Occipital lobe (tissue), 2 donors: ENCODE data around the gene DPYSL4. TPM values are rescaled to one million over a fixed set of nuclear protein-coding genes. Genes with fewer than 3 reads are reported as not detected.

ENCODE experiments used
- DNase-seq: peaks from one replicate; lab custom pipeline; 2025; lab: John Stamatoyannopoulos, UW
- total RNA-seq: library from RNA; depleted of rRNA; stranded (reverse); fragments of >200 nt; gene quantifications from one replicate; pipeline ENCODE4 v1.2.3, GENCODE V29; 2014

The DPYSL4 gene
- total RNA-seq, 1 donor from 2014 or later = 40.6 TPM

DNA sequence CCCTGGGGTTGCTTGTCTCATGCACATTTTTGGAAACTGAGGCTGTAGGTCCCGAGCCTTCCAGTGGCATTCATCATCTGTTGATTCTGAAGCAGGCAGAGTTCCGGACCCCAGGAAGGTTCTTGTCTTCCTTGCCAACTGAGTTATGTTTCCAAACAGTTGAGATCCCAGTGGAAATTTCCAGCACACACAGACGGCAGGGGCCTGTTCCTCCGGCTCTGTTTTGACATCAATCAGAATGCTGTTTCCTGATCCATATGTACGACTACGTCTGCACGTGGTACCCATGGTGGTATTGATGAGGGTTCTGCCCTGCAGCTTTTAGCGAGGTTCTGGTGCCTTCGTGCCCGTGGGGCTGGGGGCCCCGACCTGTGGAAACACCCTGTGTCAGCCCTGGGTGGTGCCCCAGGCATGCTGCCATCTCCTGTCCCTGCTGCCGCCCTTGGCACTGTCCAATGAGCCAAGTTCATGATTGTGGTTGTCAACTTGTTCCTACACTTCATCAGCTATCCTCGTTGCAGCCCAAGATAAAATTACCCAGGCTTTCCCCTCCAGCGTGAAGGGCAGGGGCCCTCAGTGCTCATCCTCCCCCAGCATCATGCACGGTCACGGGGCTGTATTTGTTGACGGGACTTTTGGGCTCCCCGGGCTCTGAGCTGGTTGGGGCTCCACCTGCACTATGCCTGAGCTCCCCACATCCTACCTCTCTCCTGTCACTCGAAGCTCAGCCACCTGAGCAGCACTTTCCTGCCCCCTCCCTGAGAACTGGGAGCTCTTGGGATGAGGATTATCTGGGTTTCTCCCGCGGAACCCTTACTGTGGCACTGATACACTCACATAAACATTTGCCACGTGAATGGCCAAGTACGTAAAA lies 7.8 kb upstream of the DPYSL4 start:
- no peak for DNase-seq

DNA sequence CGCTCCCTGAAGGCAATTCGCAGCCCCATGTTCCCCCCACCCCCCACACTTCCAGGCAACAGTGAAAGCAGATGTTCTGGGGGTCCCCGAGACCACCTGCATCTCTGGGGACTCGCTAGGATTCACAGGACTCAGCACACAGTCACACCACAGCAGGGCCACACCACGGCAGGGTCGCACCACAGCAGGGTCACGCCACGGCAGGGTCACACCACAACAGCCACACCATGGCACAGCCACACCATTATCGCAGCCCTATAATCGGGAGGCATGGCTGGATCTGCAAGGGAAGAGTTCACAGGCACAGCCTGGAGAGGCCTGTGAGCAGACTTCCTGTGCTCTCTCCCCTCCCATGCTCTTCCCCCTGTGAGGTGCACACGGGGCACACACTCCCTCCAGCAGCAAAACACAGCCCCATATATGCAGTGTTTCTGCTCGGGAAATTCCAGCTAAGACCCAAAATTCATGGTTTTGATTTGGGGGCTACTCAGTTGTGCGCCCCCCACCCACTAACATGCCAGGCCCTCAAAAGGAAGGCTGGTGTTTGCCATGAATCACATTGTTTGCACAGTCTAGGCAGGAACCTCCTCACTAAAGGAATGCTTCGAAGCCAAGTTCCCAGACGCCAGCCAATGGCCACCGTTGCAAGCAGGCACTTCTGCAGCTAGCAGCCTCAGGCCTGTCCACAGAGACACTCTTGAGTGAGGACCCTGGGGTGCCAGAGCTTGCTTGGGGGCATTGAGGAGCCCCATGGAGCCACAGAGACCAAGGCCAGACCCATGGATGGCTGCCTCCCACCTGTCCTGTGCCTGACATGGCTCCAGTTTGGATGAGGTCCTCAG lies 7.0 kb upstream of the DPYSL4 start:
- no peak for DNase-seq

DNA sequence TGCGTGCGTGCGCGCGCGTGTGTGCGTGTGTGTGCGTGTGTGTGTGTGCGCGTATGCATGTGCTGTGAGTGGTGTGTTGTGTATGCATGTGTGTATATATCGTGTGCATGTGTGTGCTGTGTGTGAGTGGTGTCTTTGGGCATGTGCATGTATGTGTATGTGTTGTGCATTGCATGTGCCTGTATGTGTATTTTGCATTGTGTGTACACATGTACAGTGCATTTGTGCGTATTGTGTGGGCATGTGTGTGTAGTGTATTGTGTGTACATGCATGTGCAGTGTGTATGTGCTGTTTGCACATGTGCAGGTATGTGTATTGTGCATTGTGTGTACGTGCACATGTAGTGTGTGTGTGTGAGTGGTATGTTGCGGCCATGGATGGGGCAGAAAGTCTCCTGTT lies 6.0 kb upstream of the DPYSL4 start:
- no peak for DNase-seq

DNA sequence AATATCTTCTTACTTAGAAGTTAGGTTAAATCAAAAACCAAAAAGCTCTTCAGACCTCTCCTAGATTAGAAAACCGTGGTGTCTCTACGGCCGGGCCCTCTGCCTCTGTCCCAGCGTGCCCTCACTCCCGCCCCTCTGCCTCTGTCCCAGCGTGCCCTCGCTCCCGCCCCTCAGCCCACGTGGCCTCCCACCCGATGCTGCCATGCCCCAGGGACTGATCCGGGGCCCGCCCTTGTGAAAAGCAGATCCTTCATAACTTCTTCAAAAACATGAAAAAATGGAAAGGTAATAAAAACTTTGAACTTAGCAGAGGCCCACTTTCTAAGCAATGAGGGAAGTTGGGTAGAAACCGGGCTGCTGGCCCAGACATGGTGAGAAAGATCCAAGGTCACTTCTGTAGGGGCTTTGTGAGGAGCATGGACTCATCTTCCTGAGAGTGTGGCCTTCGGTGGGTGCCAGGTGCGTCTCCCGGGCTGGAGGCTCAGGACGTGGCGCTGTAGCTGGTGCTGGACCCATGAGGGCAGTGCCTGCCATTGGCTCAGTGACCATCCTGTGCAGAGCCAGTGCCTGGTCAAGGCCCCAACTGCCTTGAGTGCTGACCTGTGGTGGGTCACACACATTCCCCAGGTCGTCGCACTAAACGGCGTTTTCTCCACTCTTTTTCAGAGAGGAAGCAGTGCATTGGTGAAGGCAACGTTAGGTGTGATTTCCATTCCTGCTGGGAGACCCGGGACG lies 4.9 kb upstream of the DPYSL4 start:
- DNase-seq = no peak

DNA sequence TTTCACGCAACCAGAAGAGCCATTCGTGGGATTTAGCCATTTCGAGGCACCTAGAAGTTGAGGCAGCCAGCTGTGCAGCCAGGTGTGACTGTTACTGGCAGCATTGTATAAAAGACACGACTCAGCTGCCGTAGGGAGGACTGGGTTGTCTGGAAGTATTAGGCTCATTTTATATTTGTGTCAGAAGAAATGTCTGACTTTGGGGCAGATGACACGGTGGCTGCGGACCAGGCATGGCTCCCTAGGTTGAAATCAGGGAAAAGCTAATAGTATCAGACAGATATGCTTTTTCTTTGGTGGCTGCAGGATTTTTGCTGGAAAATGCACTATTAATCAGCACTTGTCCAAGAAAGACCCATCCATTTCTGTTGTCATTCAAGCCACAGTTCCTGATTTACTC lies 4.2 kb upstream of the DPYSL4 start:
- no peak for DNase-seq

DNA sequence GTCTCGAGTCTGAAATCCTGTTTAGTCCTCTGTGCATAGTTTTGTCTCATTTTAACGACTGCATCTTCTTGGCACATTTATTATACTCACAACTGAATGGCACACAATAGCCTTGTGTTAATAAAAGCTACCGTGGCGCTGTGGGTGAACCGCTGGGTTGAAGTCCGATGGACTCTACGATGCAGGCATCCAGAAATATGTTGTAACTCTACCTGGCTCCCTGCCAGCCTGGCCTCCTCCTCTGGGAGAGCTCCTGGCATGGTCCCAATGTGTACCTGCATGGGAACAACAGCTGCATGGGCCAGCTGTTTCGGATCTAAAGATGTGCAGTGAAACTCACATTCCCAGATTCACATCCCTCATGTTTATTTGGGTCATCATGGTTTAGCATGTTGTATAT lies 3.7 kb upstream of the DPYSL4 start:
- DNase-seq = no peak

DNA sequence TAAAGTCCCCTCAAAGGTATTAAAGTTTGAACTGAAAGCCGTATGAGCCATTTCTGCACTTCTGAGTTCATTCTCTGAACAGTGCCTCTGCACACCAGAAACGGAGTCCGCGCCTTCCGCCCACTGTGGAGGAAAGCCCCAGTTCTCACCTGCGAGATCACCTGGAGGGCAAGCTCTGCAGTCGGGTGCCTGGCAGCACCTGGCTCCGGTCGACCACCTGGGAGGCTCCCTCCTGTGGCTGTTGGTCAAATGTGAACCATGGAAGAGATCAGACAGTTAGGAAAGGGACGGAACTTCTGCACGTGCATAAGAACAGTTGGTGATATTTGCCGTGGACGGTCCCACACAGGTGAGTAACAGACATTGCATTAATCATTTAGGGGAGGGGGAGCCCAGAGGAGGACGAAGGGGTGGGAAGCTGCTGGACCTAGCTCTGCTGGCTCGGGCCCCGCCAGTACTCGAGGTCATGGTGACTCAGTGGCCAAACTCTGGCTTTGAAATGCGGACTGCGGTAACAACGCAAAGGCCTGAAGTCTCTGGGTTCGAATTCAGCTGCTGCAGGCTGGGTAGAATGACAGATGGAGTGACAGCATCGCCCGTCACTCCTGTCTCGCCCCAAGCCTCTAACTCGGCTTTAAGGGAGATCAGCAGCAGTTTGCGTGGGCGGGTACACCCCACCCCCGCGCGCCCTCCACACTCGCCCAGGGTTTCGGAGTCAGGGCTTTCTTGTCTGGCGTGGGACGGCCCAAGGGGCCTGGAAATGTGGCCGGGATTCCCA lies 1.7 kb upstream of the DPYSL4 start:
- DNase-seq = no peak

DNA sequence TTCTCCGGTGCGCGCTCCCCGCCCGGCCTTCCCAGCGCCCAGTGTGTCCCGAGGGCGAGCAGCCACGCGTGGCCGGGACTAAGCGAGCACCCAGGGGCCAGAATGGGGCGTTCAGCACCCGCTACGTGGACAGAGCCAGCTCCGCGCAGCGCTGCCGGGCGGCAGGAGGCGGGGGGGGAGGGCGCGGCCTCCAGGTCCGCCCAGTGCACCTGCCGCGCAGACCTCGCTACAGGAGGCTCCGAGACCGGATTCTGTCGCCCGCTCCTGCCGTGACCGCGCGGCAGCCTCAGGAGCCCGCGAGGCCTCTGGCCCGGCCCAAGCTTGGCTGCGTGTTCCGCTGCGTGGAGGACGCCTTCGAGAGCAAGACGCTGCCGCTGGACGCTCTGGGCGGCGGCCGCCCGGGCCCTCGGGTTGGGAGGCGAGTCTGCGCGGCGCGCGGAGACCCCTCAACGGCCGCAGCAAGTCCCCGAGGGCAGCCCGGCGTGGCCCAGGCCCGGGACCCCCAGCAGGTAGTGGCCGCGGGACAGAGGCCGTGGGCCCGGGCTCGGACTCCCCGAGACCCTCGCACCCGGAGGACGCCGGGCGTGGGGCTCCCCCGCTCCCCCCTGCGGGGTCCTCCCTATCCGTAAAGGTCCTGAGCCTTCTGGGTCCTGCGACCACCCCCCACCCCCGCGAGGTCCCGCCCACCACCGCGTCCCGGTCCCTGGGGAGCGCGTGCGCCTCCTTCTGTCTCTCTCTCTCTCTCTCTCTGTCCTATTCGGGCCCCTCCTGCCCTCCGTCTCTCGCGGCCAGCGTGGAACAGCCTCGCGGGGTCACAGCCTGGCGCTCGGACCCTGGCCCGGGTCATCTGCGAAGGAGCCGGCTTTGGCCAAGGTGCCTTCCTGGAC lies 904 bp upstream of the DPYSL4 start:
- DNase-seq = no peak

DNA sequence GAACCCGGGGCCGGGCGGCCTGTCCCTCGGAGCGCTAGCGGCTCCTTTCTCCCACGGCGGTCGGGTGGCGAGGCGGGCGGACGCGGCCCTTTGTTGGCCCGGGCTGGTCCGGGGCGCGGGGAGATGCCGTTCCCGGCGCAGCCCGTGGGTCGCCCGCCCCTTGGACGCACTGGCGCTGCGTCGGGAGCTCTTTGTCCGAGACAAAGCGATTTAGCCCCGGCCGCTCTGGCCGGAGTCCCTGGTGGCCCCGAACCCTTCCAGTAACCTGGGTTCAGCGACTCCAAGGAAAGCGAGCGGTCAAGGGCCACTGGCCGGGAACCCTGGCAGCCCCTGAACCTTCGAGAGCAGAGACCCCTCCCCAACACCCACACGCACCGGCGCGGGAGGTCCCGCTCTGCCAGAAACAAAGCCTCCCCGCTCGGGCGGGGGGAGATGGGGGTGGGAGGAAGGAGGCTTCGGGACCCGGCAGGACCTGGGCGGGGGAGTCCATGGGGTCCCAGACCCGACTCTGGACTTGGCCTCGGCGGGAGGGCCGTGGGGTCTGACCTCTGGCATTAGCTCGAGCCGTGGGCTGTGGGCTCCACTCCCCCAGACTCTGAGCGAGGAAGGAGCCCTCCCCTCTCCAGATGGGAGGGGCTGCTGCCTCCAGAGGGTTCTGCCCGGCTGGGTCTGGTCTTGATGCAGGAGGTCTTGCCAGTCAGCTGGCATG lies 836 bp downstream of the DPYSL4 start:
- no peak for DNase-seq

DNA sequence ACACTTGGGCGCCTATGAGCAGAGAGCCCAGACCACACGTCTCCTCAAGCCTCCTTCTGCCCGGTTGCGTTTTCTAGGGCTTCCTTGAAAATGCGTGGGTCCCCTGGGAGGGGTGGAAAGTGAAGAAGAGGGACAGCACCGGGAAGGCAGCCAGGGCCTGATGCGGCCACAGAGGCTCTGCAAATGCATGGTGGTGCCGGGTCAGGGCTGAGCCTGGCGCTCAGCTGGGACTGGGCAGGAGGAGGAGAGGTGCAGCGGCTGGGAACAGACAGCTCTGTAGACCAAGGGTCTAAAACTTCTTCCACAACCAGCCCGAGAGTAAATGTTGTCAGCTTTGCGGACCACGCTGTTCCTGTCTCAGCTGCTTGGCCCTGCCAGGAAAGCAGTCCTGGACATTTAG lies 1.6 kb downstream of the DPYSL4 start:
- no peak for DNase-seq

DNA sequence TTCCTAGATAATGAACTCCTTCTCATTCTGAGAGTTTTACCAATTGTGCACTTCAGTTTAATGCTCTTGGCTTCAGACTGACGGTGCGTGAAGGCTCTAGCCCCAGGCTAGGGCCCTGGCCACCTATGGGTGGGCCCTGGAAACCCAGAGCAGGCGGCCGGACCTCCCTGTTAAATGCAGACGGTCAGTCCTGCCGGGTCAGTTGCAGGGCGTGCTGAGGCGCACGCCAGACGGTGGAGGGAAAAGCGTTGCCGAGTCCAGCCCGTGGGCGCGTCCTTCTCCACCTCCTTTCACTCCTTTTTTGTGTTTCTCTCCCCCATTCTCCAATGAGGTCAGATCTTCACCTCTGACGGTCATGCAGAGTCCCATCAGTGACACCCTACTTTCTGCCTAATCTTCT lies 2.3 kb downstream of the DPYSL4 start:
- DNase-seq = no peak

DNA sequence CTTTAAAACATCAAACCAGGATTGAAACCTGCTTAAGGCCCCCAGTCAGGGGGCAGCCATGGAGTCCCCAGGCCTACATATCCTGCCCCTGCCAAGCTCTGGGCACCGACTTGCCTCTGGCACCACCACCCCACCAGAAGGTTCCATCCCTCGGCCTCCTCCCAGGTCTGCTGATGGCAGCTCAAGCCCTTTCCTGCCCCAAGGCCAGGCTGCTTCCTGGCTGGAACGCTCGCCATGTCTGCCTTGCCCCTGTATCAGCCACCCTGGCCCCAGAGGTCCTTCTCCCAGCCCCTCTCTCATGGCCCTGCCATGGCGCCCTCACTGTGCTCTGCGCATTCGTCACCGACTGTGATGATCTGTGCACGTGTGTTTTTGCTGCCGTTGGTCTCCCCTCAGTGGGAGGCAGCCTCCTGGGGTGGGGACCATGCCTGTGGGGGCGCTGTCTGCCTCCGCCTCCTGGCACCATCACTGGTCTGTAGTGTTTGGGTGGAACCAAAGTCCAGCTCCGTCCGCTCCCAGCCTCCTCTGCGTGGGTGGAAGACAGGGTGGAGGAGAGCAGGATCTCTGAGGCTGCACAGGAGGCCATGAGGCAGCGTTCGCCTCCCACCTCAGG lies 3.2 kb downstream of the DPYSL4 start:
- DNase-seq = no peak

DNA sequence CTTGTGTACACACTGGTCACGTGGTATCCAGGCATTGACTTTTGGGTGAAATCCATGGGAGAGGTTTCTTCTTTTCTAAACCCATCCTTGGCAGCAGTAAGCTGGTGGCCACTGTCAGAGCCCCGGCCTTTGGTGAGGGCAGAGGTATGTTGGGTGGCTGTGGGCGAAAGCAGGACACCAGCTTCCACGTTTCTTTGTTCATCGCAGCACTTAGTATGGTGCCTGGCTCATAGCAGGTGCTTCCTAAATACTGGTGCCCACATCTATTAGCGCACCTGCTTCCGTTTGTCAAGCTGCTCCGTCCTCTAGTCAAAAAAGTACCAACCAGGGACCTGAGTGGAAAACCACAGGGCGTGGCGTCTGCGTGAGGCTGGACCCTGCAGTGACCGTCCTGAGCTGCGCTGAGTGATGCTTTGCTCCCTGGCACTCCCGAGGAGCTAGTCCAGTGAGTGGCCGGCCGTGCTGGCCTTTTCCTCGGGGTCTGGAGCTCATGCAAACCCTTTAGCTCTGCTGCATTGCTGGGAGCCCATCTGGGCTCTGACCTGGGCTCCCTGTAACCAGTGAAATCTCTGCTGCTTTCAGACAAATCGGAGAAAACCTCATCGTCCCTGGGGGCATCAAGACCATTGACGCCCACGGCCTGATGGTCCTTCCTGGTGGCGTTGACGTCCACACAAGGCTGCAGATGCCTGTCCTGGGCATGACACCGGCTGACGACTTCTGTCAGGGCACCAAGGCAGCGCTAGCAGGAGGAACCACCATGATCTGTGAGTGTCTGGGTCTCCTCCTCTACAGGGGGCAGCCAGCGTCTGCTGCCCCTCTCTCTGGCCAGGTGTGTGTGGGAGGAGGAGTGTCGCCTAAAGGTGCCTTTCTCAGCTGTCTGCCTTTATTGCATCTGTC lies 5.6 kb downstream of the DPYSL4 start:
- no peak for DNase-seq

DNA sequence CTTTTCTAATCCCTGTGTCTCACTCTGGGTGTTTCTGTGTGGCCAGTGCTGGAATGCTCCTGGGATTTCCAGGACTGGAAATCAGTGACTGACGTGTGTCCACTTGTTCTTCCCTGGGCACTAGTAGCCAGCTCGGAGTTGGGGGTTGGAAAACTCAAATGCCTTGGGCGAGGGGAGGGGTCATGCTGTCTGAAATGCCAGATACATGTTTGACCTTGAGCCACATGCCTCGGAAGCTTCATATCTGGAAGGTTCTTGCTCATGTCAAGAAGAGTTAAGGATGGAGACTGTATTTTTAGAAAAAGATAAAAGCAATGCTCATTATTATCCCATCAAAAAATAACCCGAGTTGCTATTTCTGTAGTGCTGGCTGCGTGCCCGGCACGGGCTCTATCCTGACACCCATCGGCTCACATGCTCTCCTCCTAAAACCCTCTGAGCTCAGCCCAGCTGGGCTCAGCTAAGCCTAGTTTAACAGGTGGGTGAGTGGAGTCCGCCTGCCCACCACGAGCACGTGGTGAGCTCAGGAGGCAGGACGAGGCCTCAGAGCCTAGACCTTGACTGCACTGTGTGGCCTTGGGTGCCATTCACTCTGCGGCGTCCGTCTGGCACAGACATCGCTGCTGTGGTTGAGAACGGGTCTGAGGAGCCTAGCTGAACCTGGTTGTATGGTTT lies 6.4 kb downstream of the DPYSL4 start:
- no peak for DNase-seq

DNA sequence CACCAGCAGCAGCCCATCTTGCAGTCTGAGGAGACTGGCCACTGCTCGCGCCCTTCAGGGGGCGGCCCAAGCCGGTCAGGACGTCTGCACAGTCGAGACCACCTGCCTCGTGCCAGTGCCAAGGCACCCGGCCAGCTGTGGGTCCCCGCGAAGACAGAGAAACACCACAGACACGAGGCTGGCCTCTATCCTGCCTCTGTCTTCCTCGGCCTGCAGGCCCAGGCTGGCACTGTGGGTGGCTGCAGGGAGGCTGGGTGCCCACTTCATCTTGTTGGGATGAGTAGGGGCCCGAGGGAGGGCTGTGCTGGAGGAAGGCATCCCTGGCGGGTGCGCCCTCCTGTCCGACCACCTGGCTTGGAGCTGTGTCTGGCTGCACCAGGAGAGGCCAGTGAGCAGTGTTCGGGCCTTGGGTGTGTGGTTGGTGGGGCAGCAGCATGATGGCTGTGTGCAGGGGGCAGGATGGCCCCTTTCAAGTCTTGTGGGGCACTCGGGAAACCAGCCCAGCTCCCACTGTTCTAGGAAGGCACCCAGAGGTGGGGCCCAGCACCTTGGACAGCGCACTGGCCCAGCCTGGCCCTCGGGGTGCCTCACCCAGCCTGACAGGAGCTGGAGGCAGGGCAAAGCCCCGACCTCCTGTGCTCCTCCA lies 7.3 kb downstream of the DPYSL4 start:
- DNase-seq = no peak

DNA sequence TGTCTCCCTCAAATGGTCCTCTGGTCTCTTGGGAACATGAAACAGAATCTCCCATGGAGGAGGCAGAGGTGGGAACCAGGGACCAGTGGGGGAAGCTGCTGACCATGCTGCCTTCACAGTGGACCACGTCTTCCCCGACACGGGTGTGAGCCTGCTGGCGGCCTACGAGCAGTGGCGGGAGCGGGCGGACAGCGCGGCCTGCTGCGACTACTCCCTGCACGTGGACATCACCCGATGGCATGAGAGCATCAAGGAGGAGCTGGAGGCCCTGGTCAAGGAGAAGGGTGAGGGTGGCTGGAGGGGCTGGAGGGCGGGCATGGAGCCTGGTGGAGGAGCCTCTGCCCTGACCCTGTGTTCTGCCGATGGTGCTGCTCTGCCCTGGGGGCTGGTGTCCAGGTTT lies 8.0 kb downstream of the DPYSL4 start:
- no peak for DNase-seq
